ENCODE results near the gene DNAJB13. TPM values are rescaled to one million over a fixed set of nuclear protein-coding genes. Genes with fewer than 3 reads are reported as not detected.
A peak's percentile ranks its signal among the peaks of the same experiment; 100 is the strongest.
"Not testable (repeated sequence)": the region's sequence is repeated elsewhere in the genome, so short reads cannot be mapped to it uniquely, and the experiment has no call there.

Gene DNAJB13
- total RNA-seq, 4 donors from 2014 or later: 0.42 TPM; not detected in 3

- peak overlapping the region; percentile 8 for H3K4me3 ChIP-seq (ENCODE audit: low read depth, poor library complexity, severe bottlenecking)
- 84 to 87% methylated on average over 13 of the region's 13 CpGs for WGBS, 2 donors
- TF ChIP-seq CTCF (IDR thresholded peaks at IDR 0.05): no peak
- TF ChIP-seq POLR2A (IDR thresholded peaks at IDR 0.05): no peak
- intact Hi-C loops (cut with DNase I; ENCODE audit: low total_unique reads): no loop called here
- no peak for DNase-seq (ENCODE audit: low spot score in 2 of 2)
Observed at GRCh38 chr11:73981051-73981805, 30.4 kb downstream of the DNAJB13 start.

GRCh38 chr11:73982595-73982989 lies 31.8 kb downstream of the DNAJB13 start, which contains the start of gene UCP2:
Gene UCP2 (minus strand): TSS chr11:73982843. CDS start chr11:73978378, 4,465 bp downstream.
- WGBS, 2 donors: 2% methylated on average over 43 of the region's 43 CpGs
- DNase-seq (ENCODE audit: low spot score in 2 of 2): peak; percentile 68 to 96
- peak within 1 kb of the TSS; percentile 31 for H3K4me3 ChIP-seq (ENCODE audit: low read depth, poor library complexity, severe bottlenecking)
- intact Hi-C loops (cut with DNase I; ENCODE audit: low total_unique reads): no loop called here
- TF ChIP-seq CTCF (IDR thresholded peaks at IDR 0.05): no peak
- peak in 1 of 2 donors; percentile 46 for TF ChIP-seq POLR2A (IDR thresholded peaks at IDR 0.05)

GRCh38 chr11:73982990-73983740 lies 32.3 kb downstream of the DNAJB13 start:
- peak overlapping the region; percentile 31 for H3K4me3 ChIP-seq (ENCODE audit: low read depth, poor library complexity, severe bottlenecking)
- peak; percentile 87 to 98 for DNase-seq (ENCODE audit: low spot score in 2 of 2)
- 1% methylated on average over 45 to 55 of the region's 56 CpGs for WGBS, 2 donors
- TF ChIP-seq POLR2A (IDR thresholded peaks at IDR 0.05): no peak
- intact Hi-C loops (cut with DNase I; ENCODE audit: low total_unique reads): no loop called here

GRCh38 chr11:73983741-73984538 lies 33.1 kb downstream of the DNAJB13 start:
- no peak overlapping the region for H3K4me3 ChIP-seq (ENCODE audit: low read depth, poor library complexity, severe bottlenecking)
- DNase-seq (ENCODE audit: low spot score in 2 of 2): no peak
- no peak for TF ChIP-seq POLR2A (IDR thresholded peaks at IDR 0.05)
- no peak for TF ChIP-seq CTCF (IDR thresholded peaks at IDR 0.05)
- intact Hi-C loops (cut with DNase I; ENCODE audit: low total_unique reads): no loop called here
- 49 to 53% methylated on average over 18 of the region's 18 CpGs for WGBS, 2 donors

GRCh38 chr11:73985661-73986060 lies 34.8 kb downstream of the DNAJB13 start:
- DNase-seq (ENCODE audit: low spot score in 2 of 2); H3K4me3 ChIP-seq (ENCODE audit: low read depth, poor library complexity, severe bottlenecking); intact Hi-C loops (cut with DNase I; ENCODE audit: low total_unique reads): not testable (repeated sequence)
- WGBS, 2 donors: 91 to 96% methylated on average over 4 of the region's 4 CpGs

- intact Hi-C loops (cut with DNase I; ENCODE audit: low total_unique reads): no loop called here
- no peak for DNase-seq (ENCODE audit: low spot score in 2 of 2)
- WGBS, 2 donors: 92% methylated on average over 7 of the region's 7 CpGs
- H3K4me3 ChIP-seq (ENCODE audit: low read depth, poor library complexity, severe bottlenecking): no peak overlapping the region
- TF ChIP-seq POLR2A (IDR thresholded peaks at IDR 0.05) (no peak), CTCF (IDR thresholded peaks at IDR 0.05) (no peak)
Observed at GRCh38 chr11:73988227-73988626, 37.4 kb downstream of the DNAJB13 start.

All from lower leg skin (tissue), 4 donors.